HG03460 (cell line): ENCODE measurements around the gene NR4A1.
A peak's percentile ranks its signal among the peaks of the same experiment; 100 is the strongest.

Experiments used
- ATAC-seq: cut with Tn5 transposase; IDR thresholded peaks from one replicate; pipeline ENCODE4 v1.9.1; 2021; ENCODE audit not compliant: unreplicated experiment

The NR4A1 gene

DNA sequence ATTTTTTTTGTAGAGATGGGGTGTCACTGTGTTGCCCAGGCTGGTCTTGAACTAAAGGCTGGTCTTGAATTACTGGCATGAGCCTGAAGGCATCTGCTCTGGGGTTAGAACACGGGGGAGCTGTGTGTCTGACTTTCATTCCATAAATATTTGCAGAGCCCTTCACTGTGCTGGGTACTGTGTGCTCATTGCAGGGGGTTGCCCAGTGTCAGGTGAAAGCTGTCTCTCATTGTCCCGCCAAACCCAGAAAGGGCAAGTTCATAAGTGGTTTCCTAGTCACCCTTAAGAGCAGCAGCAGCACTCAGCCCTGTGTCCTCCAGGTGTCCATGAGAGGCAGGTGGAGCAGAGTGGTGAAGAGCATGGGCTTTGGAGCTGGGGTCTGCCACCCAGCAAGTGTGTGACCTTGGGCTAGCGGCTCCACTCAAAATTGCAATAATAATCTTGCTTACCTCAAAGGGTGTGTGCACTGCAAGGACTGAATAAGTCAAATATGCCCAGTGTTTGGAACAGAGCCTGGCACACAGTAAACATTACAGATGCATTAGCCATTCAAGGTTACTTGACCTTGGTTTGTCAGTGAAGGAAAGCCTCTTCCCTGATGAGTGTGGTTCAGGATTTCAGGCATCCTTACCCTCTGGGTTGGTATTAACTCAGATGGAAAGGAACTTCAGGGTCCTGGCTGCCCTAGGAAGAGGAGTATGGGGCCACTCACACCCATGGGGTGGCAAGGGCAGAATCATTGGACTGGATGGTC lies 23.9 kb downstream of the NR4A1 start:
- no peak for ATAC-seq

DNA sequence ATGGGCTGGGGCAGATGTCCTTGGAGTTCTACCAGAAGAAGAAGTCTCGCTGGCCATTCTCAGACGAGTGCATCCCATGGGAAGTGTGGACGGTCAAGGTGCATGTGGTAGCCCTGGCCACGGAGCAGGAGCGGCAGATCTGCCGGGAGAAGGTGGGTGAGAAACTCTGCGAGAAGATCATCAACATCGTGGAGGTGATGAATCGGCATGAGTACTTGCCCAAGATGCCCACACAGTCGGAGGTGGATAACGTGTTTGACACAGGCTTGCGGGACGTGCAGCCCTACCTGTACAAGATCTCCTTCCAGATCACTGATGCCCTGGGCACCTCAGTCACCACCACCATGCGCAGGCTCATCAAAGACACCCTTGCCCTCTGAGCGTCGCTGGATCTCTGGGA lies 25.6 kb downstream of the NR4A1 start:
- no peak for ATAC-seq

- no peak for ATAC-seq
Observed at GRCh38 chr12:52078276-52078675, 27.0 kb downstream of the NR4A1 start.

GRCh38 chr12:52079576-52080402 lies 28.5 kb downstream of the NR4A1 start, which contains the start of gene SMIM41:
Gene SMIM41, plus strand, starts transcription at chr12:52079704. Its CDS starts 76 bp downstream, at chr12:52079780.
- no peak for ATAC-seq

DNA sequence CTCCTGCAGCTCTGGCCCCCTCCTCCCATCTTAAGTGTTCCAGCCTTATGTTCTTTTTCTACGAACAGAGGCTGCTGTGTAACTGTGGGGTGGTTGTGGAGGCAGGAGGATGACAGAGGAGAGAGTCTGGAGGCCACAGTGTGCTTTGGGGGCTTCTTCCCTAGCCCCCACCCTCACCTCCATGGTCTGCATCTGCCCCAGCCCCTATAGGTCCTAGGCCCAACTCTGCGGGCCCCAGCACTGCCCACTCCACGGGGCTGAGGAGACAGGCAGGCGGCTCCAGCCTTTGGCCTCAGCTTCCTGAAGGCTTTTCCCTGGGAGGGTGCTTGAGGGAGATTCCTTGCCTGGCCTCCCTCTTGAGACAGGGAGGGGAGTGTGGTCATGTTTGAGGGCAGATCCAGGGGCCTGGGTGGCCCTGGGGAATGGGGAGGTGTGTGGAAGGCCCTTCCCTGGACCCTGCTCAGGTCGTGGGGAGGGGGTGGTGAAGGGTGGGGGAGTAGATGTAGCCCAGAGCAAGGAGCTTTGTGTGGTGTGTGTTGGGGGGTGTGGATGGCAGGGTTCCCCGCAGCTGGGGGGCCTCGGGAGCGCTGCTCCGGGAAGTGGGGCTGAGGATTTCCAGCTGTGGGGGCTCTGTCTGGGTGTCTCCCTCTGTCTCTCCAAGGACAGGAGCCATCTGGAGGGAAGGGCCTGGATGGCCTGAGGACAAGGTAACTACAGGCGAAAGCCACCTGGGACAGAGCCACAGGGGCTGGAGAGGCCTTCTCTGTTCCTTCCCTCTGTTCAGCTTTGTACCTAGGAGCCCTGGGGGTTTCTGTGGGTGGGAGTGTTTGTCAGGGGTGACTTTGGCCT lies 29.4 kb downstream of the NR4A1 start:
- ATAC-seq = no peak

DNA sequence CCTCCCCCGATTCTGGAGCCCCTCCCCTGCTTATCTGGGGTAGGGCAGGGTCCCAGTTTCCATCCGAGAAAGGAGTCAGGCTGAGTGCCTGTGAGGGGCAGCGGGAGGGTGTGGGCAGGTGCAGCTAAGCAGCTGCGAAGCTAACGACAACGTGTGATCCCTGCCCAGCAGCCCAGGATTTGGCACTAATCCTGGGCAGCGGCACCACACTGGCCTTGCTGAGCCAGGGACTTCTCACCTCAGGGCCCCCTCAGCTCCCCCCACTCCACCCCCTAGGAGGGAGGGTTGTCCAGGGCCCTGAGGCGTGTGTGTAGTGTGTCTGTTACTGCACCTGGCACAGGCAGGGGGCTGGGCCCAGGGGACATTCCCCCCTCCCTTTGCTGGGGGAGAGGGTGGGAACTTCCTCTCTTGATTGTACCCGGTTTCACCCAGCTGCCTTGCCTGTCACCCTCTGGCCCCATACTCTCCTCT lies 30.1 kb downstream of the NR4A1 start:
- ATAC-seq = peak; percentile 74

DNA sequence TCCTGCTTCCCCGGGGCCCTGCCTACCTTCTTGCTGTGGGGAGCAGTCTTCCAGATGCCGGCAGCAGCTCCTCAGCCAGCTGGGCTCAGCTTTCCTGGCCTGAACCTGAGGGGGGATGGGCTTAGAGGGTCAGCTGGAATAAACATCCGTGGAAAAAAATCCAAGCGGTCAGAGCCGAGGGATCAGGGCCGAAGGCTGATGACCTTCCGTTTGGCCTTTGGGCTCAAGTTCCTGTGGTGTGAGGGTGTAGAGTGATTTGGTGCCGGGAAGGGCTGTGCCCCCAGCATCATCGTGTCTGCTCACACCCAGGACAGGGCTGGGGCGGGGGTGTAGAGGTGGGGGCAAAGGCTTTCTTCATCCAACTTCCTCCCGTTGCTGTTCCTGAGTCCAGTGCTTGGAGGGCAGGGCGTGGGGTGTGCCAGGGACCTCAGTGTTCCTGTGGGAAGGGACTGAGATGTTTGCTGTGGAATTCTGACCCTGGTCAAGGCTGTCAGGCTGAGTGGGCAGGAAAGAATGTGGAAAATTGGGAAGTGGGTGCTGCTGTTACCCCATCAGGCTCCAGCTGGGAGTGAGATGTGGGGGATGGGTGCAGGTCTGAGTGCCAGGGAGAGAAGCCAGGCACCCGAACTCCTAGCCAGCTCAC lies 30.9 kb downstream of the NR4A1 start:
- ATAC-seq = no peak

DNA sequence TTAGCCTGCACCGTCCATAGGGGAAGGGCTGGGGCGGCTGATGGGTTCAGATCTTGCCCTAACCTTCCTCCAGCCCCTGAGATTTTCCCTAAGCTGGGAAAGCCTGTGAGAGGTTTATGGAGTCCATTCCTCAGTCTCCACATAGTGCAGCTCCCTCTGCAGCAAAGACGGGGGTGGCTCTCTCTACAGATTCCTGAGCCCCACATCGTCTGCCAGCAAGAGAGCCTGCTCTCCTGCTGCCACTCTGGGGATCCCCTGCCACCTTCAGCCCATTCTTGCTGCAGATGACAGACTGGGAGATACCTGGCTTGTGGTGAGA lies 31.4 kb downstream of the NR4A1 start:
- no peak for ATAC-seq

DNA sequence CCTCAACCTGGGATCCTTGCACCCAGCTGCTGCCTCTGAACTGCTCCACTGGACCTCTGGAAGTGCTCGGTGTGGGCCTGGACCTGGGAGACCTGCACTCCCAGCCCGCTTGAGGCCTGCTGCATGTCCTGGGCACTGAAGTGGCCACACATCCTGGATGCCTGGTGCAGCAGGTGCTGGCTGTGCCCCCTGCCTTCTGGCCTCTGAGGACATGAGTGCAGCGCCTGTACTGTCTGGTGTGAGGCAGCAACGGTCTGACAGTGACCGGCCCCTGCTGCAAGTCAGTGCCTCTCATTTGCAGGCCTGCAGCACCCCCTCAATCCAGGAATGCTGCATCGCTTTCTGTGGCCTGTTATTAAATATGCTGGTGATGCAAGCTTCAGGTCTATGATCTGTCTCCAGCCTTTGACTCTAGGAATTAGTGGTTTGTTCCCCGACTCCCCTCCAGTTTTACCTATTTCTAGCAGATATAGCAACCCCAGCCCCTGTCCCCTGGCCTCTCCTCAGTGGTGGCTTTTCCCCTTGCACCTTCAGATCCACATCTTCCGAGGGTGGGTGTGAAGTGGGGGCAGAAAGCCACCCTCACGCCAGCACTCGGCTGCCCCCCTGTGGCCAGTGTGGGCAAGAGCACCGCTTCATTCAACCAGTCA lies 31.9 kb downstream of the NR4A1 start:
- ATAC-seq = no peak

GRCh38 chr12:52083638-52083996 lies 32.4 kb downstream of the NR4A1 start:
- ATAC-seq = no peak

DNA sequence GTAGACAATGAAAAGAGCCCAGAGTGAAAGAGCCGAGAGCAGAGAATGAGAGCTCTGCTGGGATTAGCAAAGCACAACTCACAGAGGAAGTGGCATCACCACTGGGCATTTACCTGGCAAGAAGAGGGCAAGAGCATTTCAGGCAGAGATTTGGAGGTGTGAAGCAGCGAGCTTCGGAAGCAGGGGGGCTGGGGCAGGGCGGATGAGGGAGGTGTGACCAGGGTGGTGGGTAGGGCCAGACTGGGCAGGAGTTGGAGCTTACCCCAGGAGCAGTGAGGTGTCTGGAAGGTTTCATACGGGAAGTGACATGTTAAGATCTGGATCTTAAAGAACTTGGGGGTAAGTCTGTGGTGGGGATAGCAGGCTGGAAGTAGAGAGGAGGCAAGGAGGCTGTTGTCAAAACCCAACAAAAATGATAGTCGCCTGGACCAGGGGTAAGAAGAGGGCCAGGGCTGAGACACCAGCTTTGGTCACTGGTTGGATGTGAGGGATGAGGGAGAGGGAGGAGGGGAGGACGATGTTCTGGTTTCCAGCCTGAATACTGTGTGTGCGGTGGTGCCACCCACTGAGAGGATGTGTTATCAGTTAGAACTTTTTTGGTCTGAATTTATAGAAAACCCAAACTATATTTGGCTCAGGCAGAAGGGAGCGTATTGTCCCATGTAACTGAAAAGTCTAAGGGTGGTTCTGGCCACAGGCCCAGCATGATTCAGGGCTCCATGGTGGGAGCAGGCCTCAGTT lies 33.4 kb downstream of the NR4A1 start:
- no peak for ATAC-seq

DNA sequence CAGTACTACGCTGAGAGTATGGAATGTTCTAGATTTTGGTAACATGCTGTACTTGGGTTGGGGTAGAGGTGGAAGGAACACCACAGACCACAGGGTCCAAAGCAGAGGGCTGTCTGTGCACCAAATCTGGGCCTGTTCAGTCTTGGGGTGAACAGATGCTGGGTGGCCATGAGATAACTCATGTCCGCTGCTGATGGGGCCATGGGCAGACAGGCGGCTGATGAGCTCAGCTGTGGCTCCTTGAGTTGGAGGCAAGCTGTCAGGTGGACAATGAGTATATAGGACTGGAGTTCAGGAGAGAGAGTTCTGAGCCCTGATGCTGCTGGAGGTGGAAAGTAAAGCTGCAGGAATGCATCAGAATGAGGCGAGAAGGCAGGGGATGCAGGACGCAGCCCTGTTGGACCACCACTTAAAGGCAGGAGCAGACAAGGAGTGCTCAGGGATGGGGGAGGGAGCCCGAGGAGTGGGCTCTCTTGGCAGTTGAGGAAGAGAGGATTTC lies 34.5 kb downstream of the NR4A1 start:
- no peak for ATAC-seq

GRCh38 chr12:52086366-52086765 lies 35.1 kb downstream of the NR4A1 start:
- ATAC-seq = no peak

DNA sequence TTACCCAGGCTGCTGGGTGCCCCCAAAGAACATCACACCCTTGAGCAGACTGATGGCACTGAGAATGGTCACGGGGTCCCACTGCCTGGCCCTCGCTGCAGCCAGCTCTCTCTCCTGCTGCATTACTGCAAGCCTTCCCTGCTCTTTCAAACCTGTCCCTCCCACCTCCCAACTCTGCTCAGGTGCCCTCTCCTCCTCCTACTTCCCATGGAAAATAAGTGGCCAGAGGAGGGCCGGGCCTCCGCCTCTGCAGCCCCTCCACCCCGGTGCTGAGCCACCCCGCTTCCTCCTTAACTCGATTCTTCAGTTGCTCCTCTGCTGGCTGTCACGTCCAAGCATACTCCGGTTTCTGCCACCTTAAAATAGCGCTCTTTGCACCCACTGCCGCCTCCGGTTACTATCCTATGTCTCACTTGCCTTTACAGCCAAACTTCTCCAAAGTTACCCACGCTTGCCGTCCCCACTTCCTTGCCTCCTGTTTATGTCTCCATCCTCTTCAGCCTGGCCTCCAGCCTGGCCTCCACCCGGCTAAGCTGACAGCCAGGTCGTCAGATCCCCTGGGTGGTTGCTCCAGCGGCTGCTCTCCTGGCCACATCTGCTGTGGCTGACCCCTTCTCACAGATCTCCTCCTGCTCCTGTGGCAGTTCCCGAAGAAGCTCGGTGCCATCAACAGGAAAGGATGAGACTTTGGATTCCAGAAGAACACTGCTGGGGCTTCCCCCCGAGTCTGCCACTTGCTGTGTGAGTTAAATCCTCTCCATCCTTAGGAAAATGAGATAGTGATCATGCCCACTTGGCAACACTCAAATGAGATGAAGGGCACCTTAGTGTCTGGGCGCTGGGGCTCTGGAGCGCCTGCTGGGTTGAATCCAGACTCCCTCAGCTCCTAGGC lies 35.9 kb downstream of the NR4A1 start:
- no peak for ATAC-seq

GRCh38 chr12:52087961-52088820 lies 36.9 kb downstream of the NR4A1 start:
- ATAC-seq = peak; percentile 63

DNA sequence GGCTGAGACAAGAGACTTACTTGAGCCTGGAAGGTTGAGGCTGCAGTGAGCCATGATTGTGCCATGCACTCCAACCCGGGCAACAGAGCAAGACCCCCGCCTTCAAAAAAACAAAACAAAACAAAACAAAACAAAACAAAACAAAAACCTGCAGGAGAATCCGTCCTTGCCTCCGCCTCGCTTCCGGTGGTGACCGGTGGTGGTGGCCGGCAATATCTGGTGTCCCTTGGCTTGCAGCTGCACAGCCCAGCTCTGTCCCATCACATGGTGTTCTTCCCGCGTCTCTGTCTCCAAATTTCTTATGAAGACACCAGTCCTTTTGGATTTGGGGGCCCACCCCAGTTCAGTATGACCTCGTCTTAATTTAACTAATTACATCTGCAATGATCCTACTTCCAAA lies 38.2 kb downstream of the NR4A1 start:
- no peak for ATAC-seq

DNA sequence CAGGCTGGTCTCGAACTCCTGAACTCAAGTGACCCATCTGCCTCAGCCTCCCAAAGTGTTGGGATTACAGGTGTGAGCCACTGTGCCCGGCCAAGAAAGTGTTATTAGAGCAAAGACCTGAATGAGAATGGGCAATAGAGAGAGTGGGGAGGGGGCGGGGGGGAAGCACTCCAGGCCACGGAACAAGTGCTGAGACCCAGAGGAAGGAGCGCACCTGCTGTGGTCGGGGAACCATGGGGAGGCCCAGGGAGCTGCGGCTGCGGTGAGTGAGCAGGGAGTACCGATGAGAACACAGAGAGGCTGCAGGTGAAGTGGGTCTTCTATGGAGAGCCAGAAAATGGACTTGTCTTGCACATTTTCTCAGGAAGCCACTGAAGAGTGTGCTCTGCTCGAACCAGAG lies 39.0 kb downstream of the NR4A1 start:
- ATAC-seq = no peak

DNA sequence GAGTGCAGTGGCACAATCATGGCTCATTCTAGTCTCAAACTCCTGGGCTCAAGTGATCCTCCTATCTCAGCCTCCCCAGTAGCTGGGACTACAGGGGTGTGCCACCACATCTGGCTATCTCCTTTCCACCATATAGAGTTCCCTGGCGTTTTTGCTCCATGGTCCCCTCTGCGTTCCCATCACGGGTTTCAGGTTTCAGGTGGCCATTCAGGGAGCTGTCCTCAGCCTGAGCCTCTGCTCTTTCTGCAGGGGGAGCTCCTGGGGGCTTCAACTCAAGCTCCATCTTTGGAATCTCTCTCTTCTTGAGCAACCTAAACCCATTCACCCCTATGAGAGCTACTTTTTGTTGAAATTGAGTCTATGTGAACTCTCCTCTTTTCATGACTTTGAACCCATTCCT lies 39.8 kb downstream of the NR4A1 start:
- ATAC-seq = no peak
